Measurements from ENCODE around the gene NHS.
"Not testable (repeated sequence)": the region's sequence is repeated elsewhere in the genome, so short reads cannot be mapped to it uniquely, and the experiment has no call there.

The NHS gene

DNA sequence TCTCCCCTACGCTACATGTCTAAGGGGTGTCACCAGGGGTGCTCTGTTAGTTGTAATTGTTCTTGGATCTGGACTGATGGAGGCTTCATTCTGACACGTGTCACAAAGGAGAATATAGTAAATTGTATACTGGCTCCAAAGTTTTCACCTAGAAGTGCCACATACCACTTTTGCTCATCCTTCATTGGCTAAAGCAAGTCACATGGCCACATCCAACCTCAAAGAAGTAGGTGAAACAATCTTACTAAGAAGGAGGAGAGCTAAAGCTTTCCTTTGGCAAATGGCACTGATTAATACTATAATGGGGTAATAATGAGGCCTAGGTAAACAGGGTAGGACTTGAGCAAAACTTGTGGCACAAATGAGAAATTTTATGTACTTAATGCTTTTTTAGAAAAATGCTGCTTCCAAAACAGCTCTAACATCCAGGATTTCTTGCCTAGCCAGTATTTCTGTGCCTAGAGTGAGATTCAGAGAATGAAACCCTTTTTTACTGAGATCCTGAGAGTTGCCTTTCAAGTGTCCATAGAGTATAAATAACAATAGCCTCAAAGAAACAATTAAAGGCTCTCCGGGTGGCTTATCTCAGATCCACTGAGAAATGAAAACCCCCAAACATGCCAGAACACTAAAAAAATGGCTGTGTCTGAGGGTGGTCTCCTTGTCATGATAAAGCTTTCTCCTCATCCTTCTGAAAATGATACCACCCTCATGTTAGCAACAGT lies 34.7 kb downstream of the NHS start:
- no peak for DNase-seq

DNA sequence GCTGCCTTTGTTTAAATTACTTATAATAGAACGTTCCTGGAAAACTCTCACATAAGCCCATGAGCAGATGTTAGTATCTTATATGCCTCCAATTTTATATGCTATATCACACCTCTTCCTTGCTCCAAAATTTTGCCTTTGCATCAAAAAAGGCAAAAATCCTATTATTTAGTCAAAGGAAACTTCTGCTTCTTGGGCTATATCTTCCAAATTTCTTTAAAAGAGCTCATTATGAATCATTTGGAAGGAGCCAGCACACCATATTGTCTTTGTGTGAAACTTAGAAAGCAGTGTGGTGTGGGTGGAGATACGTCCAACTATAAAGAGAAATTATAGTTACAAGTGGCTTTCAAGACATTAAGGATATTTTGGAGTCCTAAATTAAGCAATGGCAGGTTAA lies 35.7 kb downstream of the NHS start:
- DNase-seq: no peak

DNA sequence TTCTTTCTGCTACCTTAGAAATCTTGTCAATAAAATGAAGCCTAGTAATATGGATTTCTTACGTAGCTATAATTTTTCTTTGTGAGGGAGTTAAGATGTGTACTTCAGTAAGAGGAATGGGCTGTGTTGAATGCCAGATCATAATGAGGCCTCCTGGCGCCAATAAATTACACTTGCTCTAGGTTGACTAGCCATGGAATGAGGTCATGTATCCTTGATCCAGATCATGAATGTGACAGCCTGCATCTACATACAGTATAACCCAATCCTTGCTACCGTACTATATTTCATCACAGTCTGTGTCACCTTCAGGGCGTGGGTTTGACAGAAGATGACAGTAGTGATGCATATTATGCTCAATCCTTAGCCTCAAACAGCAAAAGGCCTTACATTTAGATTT lies 36.2 kb downstream of the NHS start:
- no peak for DNase-seq

DNA sequence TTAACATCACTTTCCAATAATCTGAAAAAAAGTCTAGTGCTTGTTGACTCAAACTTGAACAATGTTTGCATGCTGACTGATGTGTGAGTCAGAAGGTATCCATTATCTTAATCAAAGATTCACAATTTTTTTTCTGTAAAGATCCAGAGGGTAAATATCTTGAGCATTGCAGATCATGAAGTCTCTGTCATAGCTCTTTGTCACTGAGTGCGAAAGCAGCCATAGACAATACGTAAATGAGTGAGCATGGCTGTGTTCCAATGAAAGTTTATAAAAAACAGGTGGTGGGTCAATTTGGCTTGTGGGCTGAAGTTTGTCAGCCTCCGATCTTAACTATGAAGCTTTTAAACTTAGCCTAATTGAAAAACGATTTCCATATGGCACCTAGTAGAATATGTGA lies 37.7 kb downstream of the NHS start:
- no peak for DNase-seq

DNA sequence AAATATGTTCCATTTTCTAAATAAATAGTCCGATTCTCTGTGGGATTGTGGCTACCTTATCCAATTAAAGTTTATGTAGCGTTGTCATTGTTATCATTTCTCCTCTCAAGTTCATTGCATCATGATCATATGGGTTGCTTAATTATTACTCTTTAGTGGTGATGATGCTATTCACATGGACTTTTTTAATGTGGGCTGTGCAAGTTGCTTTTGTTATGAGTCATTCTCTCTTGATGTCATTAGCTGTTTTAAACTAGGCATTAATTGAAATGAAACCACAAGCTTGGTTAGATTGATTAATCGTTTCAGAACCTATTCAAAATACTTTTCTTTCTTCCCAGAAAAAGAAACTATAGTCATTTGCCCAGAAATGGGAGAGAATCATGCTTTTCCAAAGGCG lies 38.2 kb downstream of the NHS start:
- DNase-seq: no peak

DNA sequence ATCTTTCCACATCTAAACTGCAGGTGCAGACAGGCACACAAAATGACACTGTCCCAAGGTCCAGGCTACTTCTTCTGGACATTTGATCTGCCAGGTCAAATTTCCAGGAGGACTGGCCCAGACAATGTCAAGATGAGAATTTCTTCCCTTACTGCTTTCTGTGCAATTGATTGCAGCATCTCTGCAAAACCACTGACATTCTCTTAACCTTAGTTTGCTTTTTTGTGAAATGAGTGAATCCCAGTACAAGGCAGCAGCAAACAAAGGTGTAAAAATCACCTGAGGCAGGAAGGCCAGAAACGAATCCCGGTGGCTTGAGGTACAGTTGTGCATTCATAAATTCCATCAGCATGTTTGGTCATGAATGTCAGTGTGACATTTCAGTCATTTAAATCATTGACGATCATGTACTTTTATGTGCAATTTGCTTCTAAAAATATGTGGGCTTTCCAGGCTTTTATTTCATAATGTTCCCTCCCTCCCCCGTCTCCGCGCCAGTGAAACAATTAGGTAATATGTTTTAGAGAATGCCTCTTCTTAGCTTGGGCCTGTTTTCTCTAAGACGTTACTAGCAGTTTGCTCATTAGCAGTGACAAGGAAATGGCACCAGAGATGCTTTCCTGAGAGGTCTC lies 39.1 kb downstream of the NHS start:
- no peak for DNase-seq

DNA sequence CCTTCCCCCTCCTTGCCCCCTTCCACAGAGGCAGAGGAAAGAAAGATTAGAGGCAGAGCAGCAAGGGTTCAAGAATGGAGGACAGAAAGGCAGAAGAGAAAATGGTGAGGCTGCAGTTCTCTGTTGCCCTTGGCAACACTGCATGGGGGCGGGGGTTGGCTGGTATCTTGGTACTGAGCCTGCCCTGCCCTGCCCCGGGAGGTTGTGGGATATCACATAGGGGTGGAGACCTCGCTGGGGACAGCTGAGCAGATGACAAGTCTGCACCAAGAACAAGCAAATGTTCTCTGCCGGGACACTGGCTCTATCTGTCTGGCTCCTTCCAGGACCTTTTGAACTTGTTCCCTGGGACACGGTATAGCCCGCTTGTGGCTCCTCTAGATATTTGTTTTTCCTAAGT lies 39.8 kb downstream of the NHS start:
- no peak for DNase-seq

DNA sequence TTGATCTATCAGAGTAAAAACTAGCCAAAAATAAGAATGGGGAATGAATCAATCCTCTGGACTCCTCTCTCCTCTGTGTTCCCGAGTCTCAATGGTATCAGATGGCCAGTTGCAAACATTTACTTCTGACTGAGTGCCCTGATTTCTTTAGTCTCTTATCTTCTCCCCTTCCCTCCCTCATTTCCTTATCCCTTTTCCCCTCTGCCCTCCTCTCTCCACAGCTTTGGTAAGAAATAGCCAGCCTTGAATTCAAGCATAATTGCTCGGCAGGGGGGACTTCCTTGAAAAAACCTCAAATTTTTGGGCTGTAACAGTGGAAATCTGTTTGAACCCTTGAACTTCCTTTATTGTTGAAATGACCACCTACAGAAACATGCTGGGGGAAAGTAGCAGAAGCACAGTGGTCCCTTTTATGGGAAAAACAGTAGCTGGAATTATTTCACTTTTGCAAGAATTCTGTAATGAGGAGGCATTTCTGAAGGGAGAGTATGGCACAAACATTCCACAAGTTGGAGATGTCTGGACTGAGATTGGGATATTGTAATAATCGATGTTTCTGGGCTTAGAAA lies 40.3 kb downstream of the NHS start:
- no peak for DNase-seq

DNA sequence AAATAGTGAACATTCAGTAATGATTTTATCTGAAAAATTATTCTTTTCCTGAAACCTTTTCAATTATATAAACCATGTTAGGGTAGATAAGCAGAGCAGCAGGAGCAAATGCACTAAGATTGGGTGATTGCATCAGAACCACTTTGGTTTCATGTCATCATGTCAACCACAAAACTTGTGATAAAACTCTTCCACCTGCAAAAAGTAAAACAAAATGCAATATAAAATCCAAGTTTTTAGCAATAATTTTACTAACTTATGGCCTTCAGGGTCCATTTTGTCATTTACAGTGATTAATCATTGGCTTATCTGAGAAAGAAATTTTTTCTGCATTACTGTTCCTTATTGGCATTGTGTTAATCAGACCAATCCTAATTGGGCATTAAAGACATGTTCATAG lies 42.4 kb downstream of the NHS start:
- DNase-seq: no peak

DNA sequence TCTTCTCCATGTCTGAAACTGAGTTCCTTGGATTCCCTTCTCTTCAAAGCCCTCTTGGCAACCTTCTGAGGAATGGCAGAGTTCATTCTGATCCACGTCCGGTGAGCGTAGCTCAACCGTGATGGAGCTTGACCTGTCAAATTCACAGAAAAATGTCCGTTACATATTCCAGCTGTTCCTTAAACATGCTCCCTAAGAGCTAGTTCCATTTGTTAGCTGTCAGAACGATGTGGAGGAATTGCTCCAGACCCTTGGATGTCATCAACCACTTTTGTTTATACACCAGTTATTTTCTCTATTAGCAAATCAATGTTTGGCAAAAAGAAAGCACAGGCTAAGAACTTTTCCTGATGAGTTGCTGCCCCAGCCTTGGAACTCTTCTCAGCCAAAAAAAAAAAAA lies 50.1 kb downstream of the NHS start:
- no peak for DNase-seq

DNA sequence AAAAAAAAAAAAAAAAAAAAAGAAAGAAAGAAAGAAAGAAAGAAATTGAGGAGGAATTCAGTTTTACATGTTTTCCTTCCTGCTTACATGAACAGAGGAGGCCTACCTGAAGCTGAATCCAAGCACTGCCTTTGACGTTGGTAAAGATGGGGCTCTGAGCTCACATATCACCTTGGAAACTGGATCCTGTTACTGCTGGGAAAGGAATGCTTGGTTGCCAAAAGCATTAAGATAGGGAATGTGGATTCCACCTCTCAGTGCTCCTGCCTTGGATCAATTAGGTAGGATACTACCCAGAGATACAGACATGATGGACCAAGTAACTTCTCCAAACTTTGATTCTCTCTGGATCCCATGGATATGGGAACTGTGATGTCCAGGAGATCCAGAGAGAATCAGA lies 50.6 kb downstream of the NHS start:
- DNase-seq: no peak

DNA sequence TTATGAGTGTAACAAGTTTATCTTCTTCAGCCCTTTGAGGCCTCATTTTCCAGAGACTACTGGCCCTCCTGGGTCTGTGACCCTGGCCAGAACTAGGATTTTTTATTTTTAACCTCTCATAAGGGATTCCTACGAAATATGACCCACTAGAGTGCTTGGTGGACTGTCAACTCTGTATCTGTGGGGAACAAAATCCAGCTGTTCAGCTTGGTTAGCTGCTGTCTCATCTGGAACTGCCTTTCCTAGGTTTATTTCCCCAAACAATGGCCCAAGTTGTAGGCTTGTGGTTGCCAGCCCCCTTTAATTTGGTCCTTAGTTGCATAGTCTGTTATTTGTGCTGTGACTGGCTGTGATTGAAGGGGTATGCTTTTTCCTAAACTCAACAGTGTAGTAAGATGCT lies 56.2 kb downstream of the NHS start:
- no peak for DNase-seq

DNA sequence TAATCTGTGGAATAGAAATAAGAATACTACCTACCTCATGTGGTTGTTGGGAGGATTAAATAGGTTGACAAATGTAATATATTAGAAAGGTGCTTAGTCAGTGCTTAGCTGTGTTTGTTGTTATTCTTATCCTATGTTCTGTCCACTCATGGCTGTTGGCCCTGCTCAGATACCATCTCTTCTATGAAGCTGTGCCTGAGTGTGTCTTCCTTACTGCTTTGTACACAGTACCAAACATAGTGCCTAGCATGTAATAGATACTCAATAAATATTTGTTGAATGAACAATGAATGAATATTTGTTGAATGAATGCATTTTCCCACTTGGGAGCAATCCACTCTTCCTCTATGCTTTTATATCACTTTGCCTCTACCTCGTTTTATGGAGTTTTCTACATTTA lies 57.2 kb downstream of the NHS start:
- DNase-seq: no peak

DNA sequence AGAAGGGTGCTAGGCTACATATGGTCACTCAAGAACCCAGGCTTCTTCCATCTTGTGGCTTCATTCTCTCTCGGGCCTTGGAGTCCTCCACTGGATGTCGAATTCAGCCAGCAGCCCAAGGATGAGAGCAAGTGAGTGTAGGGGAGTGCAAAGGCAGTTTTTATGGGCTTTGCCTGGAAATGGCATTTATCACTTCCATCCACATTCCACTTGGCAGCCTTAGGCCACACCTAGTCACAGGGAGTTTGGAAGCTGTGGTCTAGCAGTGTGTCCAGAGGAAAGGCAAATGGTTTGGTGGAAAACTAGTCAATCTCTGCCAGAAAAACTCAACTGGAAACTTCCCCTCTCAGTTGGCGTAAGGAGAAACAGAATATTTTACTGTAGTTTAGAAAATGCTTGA lies 59.0 kb downstream of the NHS start:
- no peak for DNase-seq

DNA sequence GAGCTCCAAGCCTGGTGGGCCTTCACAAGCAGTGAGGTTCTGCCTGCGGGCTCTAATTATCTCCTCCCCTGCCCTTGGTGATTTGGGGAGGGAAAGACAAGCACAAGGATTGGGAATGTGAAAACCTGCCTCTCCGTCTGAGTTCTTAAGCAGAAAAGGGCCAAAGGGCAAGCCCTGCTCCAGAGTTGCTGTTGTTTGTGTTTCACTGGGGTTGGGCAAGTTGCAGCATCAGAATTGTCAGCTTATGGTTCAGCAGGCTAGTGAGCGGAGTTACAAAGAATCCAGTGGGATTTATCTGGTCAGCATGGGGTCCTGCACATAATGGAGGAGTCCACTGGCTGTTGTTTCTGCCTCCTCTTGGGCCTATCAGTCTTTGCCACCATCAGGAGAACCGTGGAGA lies 60.5 kb downstream of the NHS start:
- DNase-seq: no peak

DNA sequence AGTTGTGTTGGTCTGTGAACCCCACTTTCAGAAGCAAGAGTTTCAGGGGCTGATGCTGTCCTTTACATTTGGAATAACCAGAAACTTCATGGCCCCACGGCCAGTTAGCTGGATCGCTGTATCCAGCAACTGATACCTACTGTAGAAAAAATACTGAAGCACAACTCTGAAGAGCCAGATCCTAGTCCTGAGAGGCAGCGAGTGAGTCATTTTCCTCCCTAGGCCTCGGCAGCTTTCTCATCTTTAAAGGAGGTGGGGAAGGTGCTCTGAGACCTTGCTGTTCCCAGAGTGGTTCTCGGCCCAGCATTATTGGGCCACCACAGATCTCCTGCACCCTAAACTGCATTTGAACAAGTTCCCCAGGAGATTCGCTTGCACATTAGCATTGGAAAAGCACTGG lies 63.2 kb downstream of the NHS start:
- DNase-seq: no peak

DNA sequence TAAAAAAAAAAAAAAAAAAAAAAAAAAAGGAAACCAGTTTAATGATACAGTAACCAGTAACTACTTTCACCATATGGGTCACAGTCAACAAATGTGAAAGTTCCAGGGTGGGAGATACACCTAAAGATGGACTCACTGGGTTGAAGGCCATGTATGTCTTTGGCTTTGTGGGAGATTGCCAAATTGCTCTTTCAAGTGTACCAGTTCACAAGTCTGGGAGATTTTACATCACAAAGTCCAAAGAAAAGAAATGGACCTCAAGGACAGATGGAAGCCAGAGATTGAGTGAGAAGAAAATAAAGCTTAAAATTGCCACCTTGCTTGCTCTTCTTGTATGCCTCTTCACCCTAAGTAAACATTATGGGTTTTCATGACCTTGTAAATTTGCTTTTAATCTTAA lies 65.3 kb downstream of the NHS start:
- no peak for DNase-seq

DNA sequence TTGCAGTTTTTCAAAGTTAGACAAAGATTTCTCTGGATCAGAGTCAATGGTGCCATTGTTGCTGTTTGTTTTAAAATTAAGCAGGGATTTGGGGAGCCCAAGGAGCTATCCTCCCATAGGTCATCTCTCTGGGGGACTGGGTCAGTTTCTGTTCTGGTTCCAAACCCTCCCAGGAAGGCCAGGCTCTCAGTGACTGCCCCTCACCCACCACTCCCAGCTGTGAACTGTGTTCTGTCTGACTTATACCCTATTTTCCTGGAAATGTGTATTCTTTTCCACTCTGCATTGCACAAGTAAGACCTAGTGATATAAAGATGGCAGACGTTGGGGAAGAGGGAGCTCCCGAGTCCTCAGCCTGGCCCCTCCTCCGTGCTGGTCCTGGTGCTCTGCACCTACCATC lies 65.8 kb downstream of the NHS start:
- no peak for DNase-seq

DNA sequence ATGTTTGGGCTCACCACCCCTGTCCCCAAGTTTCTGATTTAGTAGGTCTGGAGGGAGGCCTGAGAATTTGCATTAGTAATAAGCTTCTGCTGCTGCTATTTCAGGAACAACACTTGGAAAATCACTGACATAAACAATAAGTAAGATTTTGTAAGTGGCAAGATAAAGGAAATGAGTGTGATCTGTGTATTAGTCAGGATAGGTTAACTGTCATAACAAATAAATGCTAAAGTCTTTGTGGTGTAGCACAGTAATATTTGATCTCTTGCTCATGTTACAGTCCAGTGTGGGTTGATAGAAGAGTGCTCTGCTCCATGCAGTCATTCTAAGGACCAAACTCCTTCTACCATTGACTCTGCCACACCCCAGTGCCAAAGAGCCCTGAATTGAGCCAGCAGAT lies 67.0 kb downstream of the NHS start:
- DNase-seq: no peak

DNA sequence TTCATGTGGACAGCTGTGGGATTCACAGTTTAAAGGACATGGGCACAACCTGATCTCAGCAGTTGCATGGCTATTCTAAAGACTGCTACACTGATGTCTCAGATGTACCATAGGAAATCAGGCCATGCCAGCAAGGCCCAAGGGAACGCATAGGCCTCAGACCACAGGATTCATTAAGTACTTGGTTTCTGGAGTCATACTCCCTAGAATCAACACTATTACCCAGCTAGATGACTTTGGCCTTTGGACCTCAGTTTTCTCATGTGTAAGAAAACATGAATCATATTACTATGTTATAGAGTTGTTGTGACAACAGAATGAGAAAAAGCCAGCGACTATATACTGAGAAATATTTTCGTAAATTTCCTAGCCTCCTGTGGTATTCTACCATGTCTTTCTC lies 67.9 kb downstream of the NHS start:
- no peak for DNase-seq

DNA sequence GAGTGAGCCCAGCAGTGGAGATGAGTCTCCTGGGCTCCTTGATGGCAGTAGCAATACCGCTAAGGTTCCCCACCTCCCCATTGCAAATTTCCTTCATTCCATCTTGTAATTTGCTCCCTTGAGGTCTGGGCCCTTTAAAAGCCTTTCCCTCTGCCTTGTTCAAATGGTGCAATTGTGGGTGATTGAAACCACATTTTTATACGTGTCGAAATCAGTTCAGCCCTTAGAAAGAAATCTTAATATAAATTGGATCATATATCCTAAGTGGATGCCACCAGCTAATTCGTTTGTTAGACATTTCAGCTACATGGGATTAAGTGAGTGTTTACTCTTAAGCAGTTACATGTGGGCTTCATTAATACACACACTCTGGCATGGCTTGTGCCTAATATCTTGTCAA lies 68.6 kb downstream of the NHS start:
- DNase-seq: no peak

DNA sequence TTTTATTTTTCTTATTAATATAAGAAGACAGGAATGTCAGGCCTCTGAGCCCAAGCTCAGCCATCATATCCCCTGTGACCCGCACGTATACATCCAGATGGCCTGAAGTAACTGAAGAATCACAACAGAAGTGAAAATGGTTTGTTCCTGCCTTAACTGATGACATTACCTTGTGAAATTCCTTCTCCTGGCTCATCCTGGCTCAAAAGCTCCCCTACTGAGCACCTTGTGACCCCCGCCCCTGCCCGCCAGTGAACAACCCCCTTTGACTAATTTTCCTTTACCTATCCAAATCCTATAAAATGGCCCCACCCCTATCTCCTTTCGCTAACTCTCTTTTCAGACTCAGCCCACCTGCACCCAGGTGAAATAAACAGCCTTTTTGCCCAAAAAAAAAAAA lies 71.3 kb downstream of the NHS start:
- DNase-seq: not testable (repeated sequence)

DNA sequence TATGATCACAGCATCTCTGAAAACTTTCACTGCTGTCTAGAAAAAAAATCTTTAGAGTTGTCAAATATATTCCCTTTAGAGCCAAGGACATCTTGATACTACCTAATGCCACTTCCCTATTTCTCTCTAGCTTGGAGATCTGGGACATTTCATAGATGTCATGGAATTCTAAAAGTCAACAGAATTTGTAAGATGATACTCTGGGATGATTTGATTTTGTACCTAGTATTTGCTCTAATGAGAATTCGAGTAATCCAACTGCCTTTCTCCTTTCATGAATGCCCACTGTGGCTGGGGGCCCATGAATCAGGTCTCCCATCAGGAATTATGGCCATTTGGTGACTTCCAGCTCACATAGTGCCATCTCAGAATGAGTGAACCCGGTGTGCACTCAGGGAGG lies 73.2 kb downstream of the NHS start:
- DNase-seq: no peak

DNA sequence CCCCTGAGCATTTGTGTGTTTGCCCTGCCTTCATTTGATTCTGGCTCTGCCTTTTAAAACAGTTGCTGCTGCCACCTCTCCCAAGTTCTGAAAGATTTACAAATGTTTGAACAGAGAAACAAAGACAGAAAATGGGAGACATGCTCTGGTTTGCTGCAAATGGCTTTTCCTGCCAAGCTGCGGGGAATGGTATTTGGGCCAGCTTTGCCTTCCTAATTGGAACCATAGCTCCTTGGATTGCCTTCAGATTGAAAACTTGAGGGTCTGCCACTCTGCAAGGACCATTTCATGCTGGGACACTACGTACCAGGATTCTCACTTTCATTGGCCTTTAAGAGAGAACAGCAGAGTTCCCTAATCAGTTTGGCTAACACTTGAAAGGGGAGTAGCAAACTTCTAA lies 74.9 kb downstream of the NHS start:
- DNase-seq: no peak

DNA sequence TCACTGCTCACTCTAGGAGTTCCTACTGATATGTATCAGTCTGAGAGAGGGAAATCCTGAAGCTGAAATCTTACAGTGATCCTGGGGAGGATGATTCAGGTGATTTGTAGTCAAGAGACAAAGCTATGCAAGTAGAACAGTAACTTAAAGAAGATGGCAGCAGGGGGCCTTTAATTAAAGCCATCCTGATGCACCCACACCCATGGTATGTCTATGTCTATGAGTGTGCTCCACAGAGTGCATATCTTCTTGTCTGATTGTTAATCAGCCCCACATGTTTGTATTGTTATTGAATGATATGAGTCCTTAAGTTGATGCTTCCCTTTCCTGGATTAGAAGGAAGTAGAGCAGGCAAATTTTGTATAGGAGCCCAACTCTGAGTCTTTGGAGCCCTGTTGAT lies 78.8 kb downstream of the NHS start:
- no peak for DNase-seq

Data from activated CD4-positive, alpha-beta T cell treated with anti-CD3 and anti-CD28 coated beads for 4 hours (primary cell).